Thoracic aorta (tissue), 2 donors: ENCODE data around the gene PREP. TPM values are rescaled to one million over a fixed set of nuclear protein-coding genes. Genes with fewer than 3 reads are reported as not detected.

ENCODE experiments used
- ATAC-seq: fragments of 150-250 bp; one replicate; pipeline ENCODE4 v1.8.0; 2017; ENCODE audit warnings: low read depth; ENCODE audit not compliant: insufficient number of reproducible peaks, low FRiP score
- DNase-seq: peaks from one replicate; pipeline ENCODE4 v3.0.0-alpha.2; 2020; ENCODE audit warnings: low spot score
- H3K27ac ChIP-seq, 2 donors: fragments of 200-600 bp; sonication (generic); 1 replicate in 1 of 2; 2 replicates in 1 of 2; pipeline ENCODE4 v1.5.1; 2016; ENCODE audit warnings: mild to moderate bottlenecking in 2 of 2, moderate library complexity in 2 of 2
- H3K27me3 ChIP-seq: fragments of 200-600 bp; sonication (generic); replicated peaks from 2 replicates; pipeline ENCODE4 v1.6.0; 2016; ENCODE audit warnings: mild to moderate bottlenecking; ENCODE audit not compliant: insufficient read depth
- H3K36me3 ChIP-seq: fragments of 200-600 bp; sonication (generic); one replicate; pipeline ENCODE4 v1.5.1; 2016
- H3K4me1 ChIP-seq, 2 donors: fragments of 200-600 bp; sonication (generic); 1 replicate in 1 of 2; 2 replicates in 1 of 2; pipeline versions ENCODE4 v1.5.1 to v1.6.0; 2016; ENCODE audit warnings: low read depth in 2 of 2, mild to moderate bottlenecking in 1 of 2; ENCODE audit not compliant: control insufficient read depth in 1 of 2
- H3K4me3 ChIP-seq: fragments of 200-600 bp; sonication (generic); 2 replicates; pipeline ENCODE4 v1.5.1; 2016; ENCODE audit warnings: mild to moderate bottlenecking
- H3K9me3 ChIP-seq: fragments of 200-600 bp; sonication (generic); 2 replicates; pipeline ENCODE4 v1.5.1; 2016
- total RNA-seq, 2 donors: library from RNA; depleted of rRNA; stranded (reverse); fragments of >200 nt; gene quantifications; one replicate each; pipeline versions ENCODE4 v1.1.0 to v1.2.3, GENCODE V29; 2016
- TF ChIP-seq, protein P1 (sequence below): fragments of 200-600 bp; sonication (generic); IDR thresholded peaks from one replicate; pipeline ENCODE4 v1.5.1; 2019; ENCODE audit warnings: antibody characterized with exemption

The PREP gene
- total RNA-seq, 2 donors from 2014 or later: 12.6 to 17.9 TPM

DNA sequence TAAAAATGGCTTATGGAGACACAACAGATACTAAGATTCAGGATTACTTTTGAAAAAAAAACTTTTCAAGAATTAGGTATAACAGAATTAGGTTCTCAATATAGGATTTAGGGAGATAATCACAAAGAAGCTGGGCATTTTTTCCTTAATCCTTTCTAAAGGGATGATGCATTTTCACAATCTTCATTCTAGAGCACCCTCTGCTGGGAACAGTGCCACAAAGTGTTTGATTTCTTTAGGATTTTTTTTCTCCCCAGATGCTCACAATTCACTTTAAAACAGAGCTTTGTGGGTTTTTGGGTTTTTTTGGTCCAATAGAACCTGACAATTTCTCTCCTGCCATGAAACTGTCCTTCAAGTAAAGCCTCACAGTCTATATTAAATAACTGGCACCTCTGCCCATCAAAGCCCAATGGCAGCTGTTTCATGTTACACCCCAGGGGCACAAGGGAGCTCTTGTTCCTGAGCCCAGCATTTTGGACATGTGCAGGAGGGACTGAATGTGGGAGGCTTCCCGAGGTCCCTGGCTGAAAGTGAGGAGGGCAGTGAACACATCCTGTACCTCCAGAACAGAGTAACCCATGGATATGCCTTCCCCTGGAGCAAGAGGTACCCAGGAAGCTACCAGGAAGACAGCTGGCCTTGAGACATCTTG is 39.7 kb downstream of the PREP start:
- H3K9me3 ChIP-seq: no peaks in the 10 kb centered on the region
- no peak for ATAC-seq
- no peak overlapping the region for H3K27ac ChIP-seq
- no peak for DNase-seq
- TF ChIP-seq, protein P1, sequence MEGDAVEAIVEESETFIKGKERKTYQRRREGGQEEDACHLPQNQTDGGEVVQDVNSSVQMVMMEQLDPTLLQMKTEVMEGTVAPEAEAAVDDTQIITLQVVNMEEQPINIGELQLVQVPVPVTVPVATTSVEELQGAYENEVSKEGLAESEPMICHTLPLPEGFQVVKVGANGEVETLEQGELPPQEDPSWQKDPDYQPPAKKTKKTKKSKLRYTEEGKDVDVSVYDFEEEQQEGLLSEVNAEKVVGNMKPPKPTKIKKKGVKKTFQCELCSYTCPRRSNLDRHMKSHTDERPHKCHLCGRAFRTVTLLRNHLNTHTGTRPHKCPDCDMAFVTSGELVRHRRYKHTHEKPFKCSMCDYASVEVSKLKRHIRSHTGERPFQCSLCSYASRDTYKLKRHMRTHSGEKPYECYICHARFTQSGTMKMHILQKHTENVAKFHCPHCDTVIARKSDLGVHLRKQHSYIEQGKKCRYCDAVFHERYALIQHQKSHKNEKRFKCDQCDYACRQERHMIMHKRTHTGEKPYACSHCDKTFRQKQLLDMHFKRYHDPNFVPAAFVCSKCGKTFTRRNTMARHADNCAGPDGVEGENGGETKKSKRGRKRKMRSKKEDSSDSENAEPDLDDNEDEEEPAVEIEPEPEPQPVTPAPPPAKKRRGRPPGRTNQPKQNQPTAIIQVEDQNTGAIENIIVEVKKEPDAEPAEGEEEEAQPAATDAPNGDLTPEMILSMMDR: no peak
- no peaks in the 10 kb centered on the region for H3K4me1 ChIP-seq
- H3K4me3 ChIP-seq: no peak overlapping the region
- peaks cover 18% of the 10 kb centered on the region for H3K36me3 ChIP-seq
- H3K27me3 ChIP-seq: no peaks in the 10 kb centered on the region

DNA sequence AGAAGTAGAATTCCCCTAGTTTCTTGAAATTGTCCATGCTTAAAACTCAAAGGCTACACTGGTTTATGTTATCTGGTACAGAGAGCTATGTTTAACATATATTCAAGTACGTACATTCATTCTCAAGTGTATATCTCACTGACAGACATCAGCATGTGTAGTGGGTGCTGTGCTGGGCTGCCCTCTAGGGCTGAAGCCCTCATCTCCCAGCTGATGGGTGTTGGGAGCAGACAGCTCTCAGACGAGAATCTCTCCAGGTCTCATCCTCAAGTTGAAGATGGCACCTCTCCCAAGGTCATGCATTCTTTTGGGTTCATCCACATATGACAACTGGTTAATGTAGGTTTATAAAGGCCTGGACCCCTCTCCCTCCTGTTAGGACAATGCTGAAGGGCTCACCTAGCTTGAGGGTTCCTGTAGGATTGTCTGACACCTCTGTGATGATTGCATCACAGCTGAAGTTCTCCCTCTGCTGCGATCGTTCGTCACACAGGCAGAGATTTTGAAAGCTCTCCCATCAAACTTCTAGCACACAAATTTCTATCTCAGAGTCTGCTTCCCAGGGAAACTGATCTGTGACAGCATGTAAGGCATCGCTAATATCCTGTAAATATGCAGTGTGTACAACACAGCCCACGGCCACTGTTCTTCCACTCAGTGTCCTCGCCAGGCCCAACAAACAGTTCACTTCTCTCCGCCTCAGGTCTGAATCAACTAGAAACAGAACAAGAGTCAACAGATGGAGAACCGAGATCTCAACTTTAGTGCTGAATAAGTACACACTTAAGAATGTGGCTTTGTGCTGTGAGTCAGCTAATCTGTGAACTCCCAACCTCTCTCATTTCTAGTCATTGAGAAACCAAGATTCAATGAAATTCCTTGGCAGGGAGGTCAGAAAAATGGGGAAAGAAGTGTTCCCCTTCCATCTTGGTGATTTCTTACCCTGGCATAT is 43.2 kb downstream of the PREP start:
- no peak overlapping the region for H3K4me3 ChIP-seq
- H3K9me3 ChIP-seq: peaks cover 4% of the 10 kb centered on the region
- H3K27me3 ChIP-seq: no peaks in the 10 kb centered on the region
- H3K36me3 ChIP-seq: peaks cover 13% of the 10 kb centered on the region
- H3K27ac ChIP-seq: no peak overlapping the region
- H3K4me1 ChIP-seq: no peaks in the 10 kb centered on the region
- TF ChIP-seq, protein P1: no peak
- ATAC-seq (no peak), DNase-seq (no peak)

DNA sequence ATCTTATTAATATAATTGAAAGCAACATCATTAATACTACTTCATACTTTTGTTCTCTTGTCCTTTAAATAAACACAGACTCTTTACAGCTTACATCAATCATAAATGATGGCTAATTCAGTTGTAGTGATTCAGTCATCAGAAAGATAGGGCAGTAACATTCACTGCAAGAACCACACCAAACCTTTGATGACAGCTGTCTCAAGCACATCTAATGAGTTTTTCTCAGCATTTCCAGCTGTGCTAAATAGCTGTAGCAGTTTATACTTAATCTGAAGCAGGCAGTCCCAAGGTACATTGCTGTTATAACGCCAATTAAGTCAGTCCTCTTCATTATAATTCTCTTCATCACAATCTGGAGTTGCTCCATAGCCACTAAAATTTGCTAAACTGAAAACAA is 45.7 kb downstream of the PREP start:
- Histone ChIP-seq H3K4me1 (no peaks in the 10 kb centered on the region), H3K27ac (no peak overlapping the region), H3K27me3 (no peaks in the 10 kb centered on the region), H3K9me3 (peaks cover 4% of the 10 kb centered on the region), H3K36me3 (peaks cover 13% of the 10 kb centered on the region), H3K4me3 (no peak overlapping the region)
- DNase-seq (no peak), ATAC-seq (no peak)
- TF ChIP-seq, protein P1: no peak

DNA sequence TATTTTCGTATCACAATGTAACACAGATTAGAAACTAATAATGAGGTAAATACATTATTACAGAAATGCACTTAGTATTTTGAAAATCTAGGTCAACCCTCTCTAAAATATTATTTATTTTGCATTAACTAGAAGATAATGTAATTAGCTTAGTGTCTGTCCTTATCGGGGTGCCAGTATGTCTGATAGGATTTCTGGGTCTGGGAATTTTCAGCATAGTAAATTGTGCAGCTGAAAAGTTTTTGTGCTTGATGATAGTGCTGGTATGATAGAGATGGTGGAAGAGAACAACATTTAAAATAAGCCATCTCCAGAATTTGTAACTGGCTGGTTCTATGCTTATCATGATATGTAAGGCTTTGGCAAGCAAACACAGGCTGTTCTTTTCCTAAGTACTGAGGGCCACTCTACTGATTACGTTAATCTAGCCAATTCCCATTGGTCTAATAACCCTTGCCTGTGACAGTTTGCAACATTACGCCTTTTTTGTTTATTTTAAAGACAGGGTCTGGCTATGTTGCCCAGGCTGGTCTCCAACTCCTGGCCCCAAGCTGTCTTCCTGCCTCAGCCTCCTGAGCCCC is 50.8 kb downstream of the PREP start:
- TF ChIP-seq, protein P1: no peak
- ATAC-seq (no peak), DNase-seq (no peak)
- Histone ChIP-seq H3K36me3 (peaks cover 13% of the 10 kb centered on the region), H3K4me1 (no peaks in the 10 kb centered on the region), H3K4me3 (no peak overlapping the region), H3K27me3 (no peaks in the 10 kb centered on the region), H3K9me3 (peaks cover 4% of the 10 kb centered on the region), H3K27ac (no peak overlapping the region)

DNA sequence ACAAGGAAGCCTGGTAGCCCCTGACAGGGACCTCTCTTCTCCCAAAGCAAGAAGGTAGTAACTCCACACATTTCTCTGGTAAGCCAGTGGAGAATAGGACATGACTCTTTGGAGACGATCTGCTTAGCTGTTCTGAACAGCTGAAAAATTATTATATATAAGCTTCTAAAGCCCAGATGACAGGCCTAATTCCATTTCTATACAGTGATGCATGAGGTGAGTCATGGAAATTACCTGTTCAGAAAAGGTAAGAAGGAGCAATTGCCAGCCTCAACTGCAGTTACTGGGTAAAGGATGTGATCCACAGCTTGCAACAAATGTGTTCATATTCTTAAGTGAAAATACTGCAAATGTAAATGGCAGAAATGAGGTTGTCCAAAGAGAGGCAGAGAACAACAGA is 54.0 kb downstream of the PREP start:
- H3K4me3 ChIP-seq: no peak overlapping the region
- DNase-seq: no peak
- no peaks in the 10 kb centered on the region for H3K27me3 ChIP-seq
- no peak overlapping the region for H3K27ac ChIP-seq
- H3K9me3 ChIP-seq: no peaks in the 10 kb centered on the region
- H3K36me3 ChIP-seq: peaks cover 8% of the 10 kb centered on the region
- ATAC-seq: no peak
- TF ChIP-seq, protein P1: no peak
- no peaks in the 10 kb centered on the region for H3K4me1 ChIP-seq
